Islet precursor cell (in vitro differentiated cells): ENCODE results near the gene PLA1A.
A peak's percentile ranks its signal among the peaks of the same experiment; 100 is the strongest.
"Not testable (repeated sequence)": the region's sequence is repeated elsewhere in the genome, so short reads cannot be mapped to it uniquely, and the experiment has no call there.

Experiments
- DNase-seq: peaks from one replicate; pipeline ENCODE4 v3.0.0-alpha.2; 2018

Gene PLA1A

GRCh38 chr3:119580067-119580760, 17.5 kb upstream of the PLA1A start:
- peak; percentile 60 for DNase-seq

- DNase-seq, result no peak
Measured at GRCh38 chr3:119582178-119582577, 15.5 kb upstream of the PLA1A start.

GRCh38 chr3:119585208-119585607, 12.5 kb upstream of the PLA1A start:
- no peak for DNase-seq

- no peak for DNase-seq
Measured at GRCh38 chr3:119585856-119586570, 11.7 kb upstream of the PLA1A start.

- DNase-seq, result no peak
Measured at GRCh38 chr3:119586733-119587172, 10.9 kb upstream of the PLA1A start.

- DNase-seq, result no peak
Measured at GRCh38 chr3:119588112-119588511, 9.6 kb upstream of the PLA1A start.

- no peak for DNase-seq
Measured at GRCh38 chr3:119589102-119589773, 8.4 kb upstream of the PLA1A start.

GRCh38 chr3:119590706-119591105, 7.0 kb upstream of the PLA1A start:
- no peak for DNase-seq

GRCh38 chr3:119592861-119593260, 4.8 kb upstream of the PLA1A start:
- DNase-seq, result no peak

GRCh38 chr3:119594066-119594465, 3.6 kb upstream of the PLA1A start:
- no peak for DNase-seq

- not testable (repeated sequence) for DNase-seq
Measured at GRCh38 chr3:119594929-119595328, 2.8 kb upstream of the PLA1A start.

- DNase-seq, result no peak
Measured at GRCh38 chr3:119595639-119596334, 1.9 kb upstream of the PLA1A start.

GRCh38 chr3:119596398-119596797, 1.3 kb upstream of the PLA1A start:
- no peak for DNase-seq

- no peak for DNase-seq
Measured at GRCh38 chr3:119598410-119599098, 869 bp downstream of the PLA1A start.

GRCh38 chr3:119599558-119600174, 2.0 kb downstream of the PLA1A start:
- DNase-seq, result no peak

GRCh38 chr3:119600732-119601131, 3.0 kb downstream of the PLA1A start:
- peak; percentile 76 for DNase-seq

GRCh38 chr3:119601154-119601553, 3.5 kb downstream of the PLA1A start:
- DNase-seq, result no peak

GRCh38 chr3:119602676-119603075, 5.0 kb downstream of the PLA1A start:
- no peak for DNase-seq

GRCh38 chr3:119604878-119605277, 7.2 kb downstream of the PLA1A start:
- DNase-seq, result no peak

- no peak for DNase-seq
Measured at GRCh38 chr3:119608405-119609000, 10.8 kb downstream of the PLA1A start.

GRCh38 chr3:119609301-119609700, 11.6 kb downstream of the PLA1A start:
- DNase-seq, result peak; percentile 64

- DNase-seq, result no peak
Measured at GRCh38 chr3:119611664-119612063, 14.0 kb downstream of the PLA1A start.
